ENCODE data around the gene CTDNEP1. TPM values are rescaled to one million over a fixed set of nuclear protein-coding genes. Genes with fewer than 3 reads are reported as not detected.

Gene CTDNEP1
- total and polyA plus RNA-seq, 11 donors: 54.0 to 126 (median 107) TPM

GRCh38 chr17:7237761-7238419, 13.6 kb downstream of the CTDNEP1 start:
- Histone ChIP-seq H3K27me3 (no peaks in the 10 kb centered on the region), H3K4me1 (peaks cover 10 to 58% (median 39%) of the 10 kb centered on the region in 12 donors), H3K4me3 (peak overlapping the region; percentile 66 to 98 (median 90)), H3K36me3 (peaks cover 0 to 38% (median 29%) of the 10 kb centered on the region in 9 donors), H3K9me3 (no peaks in the 10 kb centered on the region), H3K27ac (peak overlapping the region; percentile 57 to 98 (median 94))
- TF ChIP-seq CTCF (IDR thresholded peaks at IDR 0.05): no peak
- no peak for TF ChIP-seq POLR2A (IDR thresholded peaks at IDR 0.05)
- 1 to 2% (median 1%) methylated on average over 39 to 70 of the region's 73 CpGs for WGBS, 4 donors
- peak in 2 of 4 donors; percentile 4 to 17 for ATAC-seq
- peak; percentile 86 to 90 (median 87) for DNase-seq
- intact Hi-C loops (cut with DNase I): loop anchor here in 3 of 10 donors (2.0 to 10.0 kb wide), 4 partner anchors 17 to 607 kb away; partner anchors contain the start of genes CD68 (in 1 of the 3), POLR2A (in 1 of the 3) and SLC35G6 (in 1 of the 3)

- no peak for TF ChIP-seq CTCF (IDR thresholded peaks at IDR 0.05)
- no peak for TF ChIP-seq POLR2A (IDR thresholded peaks at IDR 0.05)
- Histone ChIP-seq H3K27me3 (no peaks in the 10 kb centered on the region), H3K4me3 (peak overlapping the region; percentile 66 to 98 (median 90)), H3K9me3 (no peaks in the 10 kb centered on the region), H3K36me3 (peaks cover 0 to 38% (median 29%) of the 10 kb centered on the region in 9 donors), H3K27ac (peak overlapping the region; percentile 57 to 98 (median 94)), H3K4me1 (peaks cover 10 to 64% (median 42%) of the 10 kb centered on the region in 12 donors)
- WGBS, 4 donors: 27 to 29% (median 29%) methylated on average over 6 of the region's 6 CpGs
- ATAC-seq (no peak), DNase-seq (no peak)
- intact Hi-C loops (cut with DNase I): loop anchor here in 3 of 10 donors (2.0 to 10.0 kb wide), 4 partner anchors 17 to 607 kb away; partner anchors contain the start of genes CD68 (in 1 of the 3), POLR2A (in 1 of the 3) and SLC35G6 (in 1 of the 3)
These were observed 14.2 kb downstream of the CTDNEP1 start for GRCh38 chr17:7237266-7237760.

DNA sequence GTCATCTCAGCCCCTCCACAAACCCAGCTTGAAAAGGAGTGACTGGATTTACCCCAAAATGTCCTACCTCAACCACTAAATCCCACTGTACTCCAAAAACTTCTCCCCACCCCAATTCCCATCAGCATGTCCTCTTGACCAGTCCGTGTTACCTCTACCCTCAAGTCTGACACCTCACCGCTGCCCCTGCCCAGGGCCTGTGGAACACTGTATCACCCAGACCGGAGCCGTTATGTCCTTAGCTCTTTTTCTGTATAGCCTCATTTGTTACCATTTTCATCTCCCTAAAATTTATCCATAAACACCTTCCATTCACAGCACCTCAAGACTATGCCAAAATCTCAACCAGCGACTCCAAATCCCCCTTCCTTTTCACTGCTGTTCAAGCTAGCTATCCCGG, 14.7 kb downstream of the CTDNEP1 start:
- no peak for TF ChIP-seq POLR2A (IDR thresholded peaks at IDR 0.05)
- TF ChIP-seq CTCF (IDR thresholded peaks at IDR 0.05): no peak
- ATAC-seq: no peak
- 87 to 89% (median 88%) methylated on average over 6 of the region's 6 CpGs for WGBS, 4 donors
- Histone ChIP-seq H3K36me3 (peaks cover 0 to 38% (median 29%) of the 10 kb centered on the region in 9 donors), H3K27me3 (no peaks in the 10 kb centered on the region), H3K9me3 (no peaks in the 10 kb centered on the region), H3K4me3 (peak overlapping the region in 2 of 12 donors; percentile 96 to 98), H3K4me1 (peaks cover 10 to 69% (median 44%) of the 10 kb centered on the region in 12 donors), H3K27ac (peak overlapping the region in 5 of 12 donors; percentile 91 to 98 (median 95))
- DNase-seq: peak in 1 of 5 donors; percentile 24
- intact Hi-C loops (cut with DNase I): loop anchor here in 3 of 10 donors (2.0 to 10.0 kb wide), 4 partner anchors 16 to 608 kb away; partner anchors contain the start of genes CD68 (in 1 of the 3), POLR2A (in 1 of the 3) and SLC35G6 (in 1 of the 3)
